GM12872 (cell line): Measurements from ENCODE around the gene C12orf42.

Experiments used
- TF ChIP-seq, protein P1 (sequence below): IDR thresholded peaks from 3 replicates; pipeline ENCODE4 v1.5.1; 2011; ENCODE audit warnings: low read depth, mild to moderate bottlenecking, low read length, moderate library complexity; ENCODE audit not compliant: insufficient read depth

The C12orf42 gene

DNA sequence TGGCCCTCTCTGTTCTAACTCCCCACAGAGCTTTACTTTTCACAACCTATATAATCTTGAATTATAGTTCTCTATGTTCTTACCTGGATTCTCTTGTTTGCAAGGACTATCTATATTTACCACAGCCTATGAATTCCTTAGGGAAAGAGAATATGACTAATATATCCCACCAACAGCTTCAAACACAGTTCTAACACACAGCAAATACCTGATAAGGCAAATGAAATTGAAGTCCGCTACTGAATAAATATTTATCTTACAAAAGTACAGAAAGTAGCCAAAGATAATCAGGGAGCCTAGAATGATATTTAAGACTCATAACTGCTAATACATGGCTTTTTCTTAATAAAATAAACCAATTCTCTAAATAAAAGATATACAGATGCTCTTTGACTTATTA is 165.1 kb downstream of the C12orf42 start:
- TF ChIP-seq, protein P1, sequence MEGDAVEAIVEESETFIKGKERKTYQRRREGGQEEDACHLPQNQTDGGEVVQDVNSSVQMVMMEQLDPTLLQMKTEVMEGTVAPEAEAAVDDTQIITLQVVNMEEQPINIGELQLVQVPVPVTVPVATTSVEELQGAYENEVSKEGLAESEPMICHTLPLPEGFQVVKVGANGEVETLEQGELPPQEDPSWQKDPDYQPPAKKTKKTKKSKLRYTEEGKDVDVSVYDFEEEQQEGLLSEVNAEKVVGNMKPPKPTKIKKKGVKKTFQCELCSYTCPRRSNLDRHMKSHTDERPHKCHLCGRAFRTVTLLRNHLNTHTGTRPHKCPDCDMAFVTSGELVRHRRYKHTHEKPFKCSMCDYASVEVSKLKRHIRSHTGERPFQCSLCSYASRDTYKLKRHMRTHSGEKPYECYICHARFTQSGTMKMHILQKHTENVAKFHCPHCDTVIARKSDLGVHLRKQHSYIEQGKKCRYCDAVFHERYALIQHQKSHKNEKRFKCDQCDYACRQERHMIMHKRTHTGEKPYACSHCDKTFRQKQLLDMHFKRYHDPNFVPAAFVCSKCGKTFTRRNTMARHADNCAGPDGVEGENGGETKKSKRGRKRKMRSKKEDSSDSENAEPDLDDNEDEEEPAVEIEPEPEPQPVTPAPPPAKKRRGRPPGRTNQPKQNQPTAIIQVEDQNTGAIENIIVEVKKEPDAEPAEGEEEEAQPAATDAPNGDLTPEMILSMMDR = no peak

DNA sequence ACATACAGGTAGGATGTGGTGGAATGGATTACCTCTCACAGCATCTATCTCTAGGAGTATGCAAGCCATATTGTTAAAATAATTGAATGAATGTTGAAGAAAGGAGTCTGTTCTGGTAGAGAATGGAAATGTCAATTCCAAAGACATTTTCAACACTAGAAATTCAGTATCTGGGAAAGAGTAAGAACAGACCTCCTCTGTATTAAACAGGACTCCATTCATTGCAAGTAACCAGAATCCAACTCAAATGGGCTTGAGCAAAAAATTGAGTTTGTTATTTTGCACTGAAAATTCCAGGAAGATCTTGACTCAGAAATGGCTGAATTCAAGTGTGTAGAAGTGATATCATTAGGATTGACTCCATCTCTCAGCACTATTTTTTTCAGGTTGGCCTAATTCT is 168.1 kb downstream of the C12orf42 start:
- TF ChIP-seq, protein P1 = no peak

DNA sequence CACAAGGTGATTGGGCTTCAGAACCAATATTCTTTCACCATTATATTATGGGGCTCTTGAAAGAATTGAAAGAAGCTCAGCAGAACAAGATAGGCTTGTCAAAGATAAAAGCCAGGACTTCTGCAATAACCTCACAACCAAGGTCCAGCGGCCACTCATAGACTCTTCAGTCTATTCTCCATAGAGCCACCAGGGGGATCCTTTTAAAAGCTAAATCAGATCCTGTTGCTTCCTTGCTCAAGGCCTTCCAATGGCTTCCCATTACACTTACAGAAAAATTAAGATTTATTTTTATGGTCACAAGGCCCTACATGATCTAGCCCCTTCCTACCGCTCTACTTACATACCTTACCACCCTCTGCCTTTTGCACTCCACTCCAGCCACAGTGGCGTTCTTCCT is 169.6 kb downstream of the C12orf42 start:
- TF ChIP-seq, protein P1 = peak; percentile 58; the same call in 1 of the 3 replicates

DNA sequence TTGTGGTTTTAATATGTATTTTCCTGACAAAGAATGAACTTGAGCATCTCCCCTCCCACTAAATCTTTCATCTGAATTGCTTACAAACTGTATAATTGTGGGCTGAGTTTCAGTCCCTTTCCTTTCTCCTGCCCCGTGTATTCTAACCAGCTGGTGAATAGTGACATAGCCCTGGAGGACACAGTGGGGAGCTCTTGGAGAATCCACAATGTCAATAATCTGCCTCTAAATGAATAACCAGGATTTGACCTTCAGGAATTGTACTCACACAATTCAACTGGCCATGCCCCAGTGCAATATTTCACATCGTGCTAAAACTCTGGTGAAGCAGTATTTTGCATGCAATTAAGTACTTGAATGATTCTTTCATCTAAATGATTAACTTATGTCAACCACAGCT is 177.2 kb downstream of the C12orf42 start:
- TF ChIP-seq, protein P1 = no peak

DNA sequence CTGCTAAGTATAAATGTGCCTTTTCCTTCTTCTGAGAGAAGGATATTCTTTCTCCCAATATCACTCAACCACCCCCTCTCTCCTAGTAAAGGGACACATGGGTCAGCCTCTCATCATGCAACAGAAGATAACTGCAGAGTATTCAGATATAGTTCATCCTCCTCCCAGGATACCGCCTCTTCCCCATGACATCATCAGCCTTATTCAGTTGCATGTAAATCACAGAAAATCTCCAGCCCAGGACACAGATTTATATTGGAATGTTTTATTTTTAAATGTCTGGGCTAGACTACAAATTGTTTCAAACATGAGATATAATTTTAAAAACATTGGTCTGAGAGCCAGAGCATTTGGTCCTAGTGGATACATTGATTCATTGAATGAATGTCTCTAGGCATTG is 178.5 kb downstream of the C12orf42 start:
- TF ChIP-seq, protein P1 = no peak

DNA sequence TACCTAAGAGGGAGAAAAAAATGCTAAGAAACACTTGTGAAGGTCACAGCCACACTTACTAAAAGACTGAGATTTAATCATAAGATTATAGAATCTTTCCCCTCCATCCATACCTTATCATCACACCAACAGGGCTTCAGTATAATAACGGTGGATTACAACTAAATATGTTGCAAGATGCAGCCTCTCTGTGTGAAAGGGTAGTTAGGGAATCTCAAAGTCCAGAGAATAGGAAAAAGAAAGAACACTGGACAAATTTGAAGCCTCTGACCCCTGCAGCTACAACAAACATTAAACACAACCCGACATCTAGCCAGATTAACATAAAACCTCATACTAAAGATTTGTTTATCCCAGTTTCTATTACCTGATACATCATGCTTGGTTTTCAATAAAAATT is 181.0 kb downstream of the C12orf42 start:
- TF ChIP-seq, protein P1 = no peak

DNA sequence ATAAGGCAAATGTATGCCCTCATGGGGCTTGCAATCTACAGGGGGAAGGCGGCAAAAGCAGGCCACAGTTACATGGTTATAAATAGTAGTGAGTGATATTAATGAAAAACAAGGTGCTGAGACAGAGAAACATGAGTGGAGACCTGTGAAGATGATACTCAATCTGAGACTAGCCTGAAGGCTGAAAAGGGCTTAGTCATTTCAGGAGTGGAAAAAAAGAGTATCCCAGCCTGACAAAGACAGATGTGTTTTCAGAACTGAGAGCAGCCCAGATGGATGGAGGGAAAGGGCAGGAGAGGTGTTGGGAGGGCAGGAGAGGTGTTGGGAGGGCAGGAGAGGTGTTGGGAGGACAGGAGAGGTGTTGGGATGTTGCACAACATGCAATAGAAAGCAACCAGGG is 181.9 kb downstream of the C12orf42 start:
- TF ChIP-seq, protein P1 = no peak

DNA sequence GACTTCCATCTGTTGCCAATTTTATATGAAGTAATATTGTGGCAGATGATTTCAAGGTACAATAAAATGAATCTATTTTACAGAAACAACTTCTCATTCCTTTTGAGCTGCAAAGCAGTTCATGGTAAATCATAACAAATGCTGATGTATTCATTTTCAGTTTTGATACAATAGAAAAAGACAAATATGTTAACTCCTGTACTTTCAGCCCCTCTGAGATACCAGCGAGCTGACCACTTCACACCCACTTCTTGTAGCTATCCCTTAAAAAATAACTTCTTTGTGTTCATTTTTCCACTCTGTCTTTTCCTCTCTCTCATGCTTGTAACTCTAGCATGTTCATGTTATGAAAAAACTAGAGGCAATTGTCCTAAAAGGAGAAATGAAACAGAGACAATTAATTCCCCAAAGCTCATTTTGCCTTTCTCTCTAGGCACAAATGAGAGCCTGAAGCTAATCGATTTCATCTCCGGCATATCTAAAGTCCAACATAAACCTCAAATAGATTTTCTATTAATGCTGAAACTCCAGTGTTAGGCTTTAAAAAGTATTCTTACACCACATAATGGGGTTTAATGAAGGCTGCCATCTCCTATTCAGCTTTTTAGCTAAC is 182.9 kb downstream of the C12orf42 start:
- TF ChIP-seq, protein P1 = no peak
